ENCODE data around the gene CTCF.
"Not testable (repeated sequence)": the region's sequence is repeated elsewhere in the genome, so short reads cannot be mapped to it uniquely, and the experiment has no call there.

CTCF gene

GRCh38 chr16:67562526-67562917 lies at the start of gene CTCF:
Gene CTCF (plus strand): TSS chr16:67562526. CDS start chr16:67610833, 48,307 bp downstream.
- DNase-seq, result no peak

- not testable (repeated sequence) for DNase-seq
Measured at GRCh38 chr16:67513892-67514291, 48.4 kb upstream of the CTCF start.

GRCh38 chr16:67514382-67514828 lies 47.9 kb upstream of the CTCF start:
- peak; percentile 80 for DNase-seq

GRCh38 chr16:67516296-67517154 lies 45.8 kb upstream of the CTCF start:
- DNase-seq, result no peak

- DNase-seq, result no peak
Measured at GRCh38 chr16:67517155-67517445, 45.2 kb upstream of the CTCF start.

- no peak for DNase-seq
Measured at GRCh38 chr16:67517661-67518423, 44.5 kb upstream of the CTCF start.

GRCh38 chr16:67518676-67519075 lies 43.6 kb upstream of the CTCF start:
- DNase-seq, result no peak

GRCh38 chr16:67519242-67519641 lies 43.1 kb upstream of the CTCF start:
- DNase-seq, result no peak

- DNase-seq, result peak; percentile 99
Measured at GRCh38 chr16:67521095-67521804, 41.1 kb upstream of the CTCF start.

GRCh38 chr16:67525176-67525860 lies 37.0 kb upstream of the CTCF start:
- no peak for DNase-seq

GRCh38 chr16:67526149-67526791 lies 36.1 kb upstream of the CTCF start:
- DNase-seq, result no peak

GRCh38 chr16:67528222-67528869 lies 34.0 kb upstream of the CTCF start, which contains the start of gene RIPOR1:
Gene RIPOR1 (plus strand): TSS chr16:67528829. CDS start chr16:67538447, 9,618 bp downstream.
- DNase-seq, result peak; percentile 72

GRCh38 chr16:67528870-67529581 lies 33.3 kb upstream of the CTCF start:
- DNase-seq, result peak; percentile 72

- DNase-seq, result no peak
Measured at GRCh38 chr16:67529582-67530012, 32.7 kb upstream of the CTCF start.

- peak; percentile 64 for DNase-seq
Measured at GRCh38 chr16:67530013-67530939, 32.0 kb upstream of the CTCF start.

- DNase-seq, result no peak
Measured at GRCh38 chr16:67531247-67531646, 31.1 kb upstream of the CTCF start.

GRCh38 chr16:67533024-67533560 lies 29.2 kb upstream of the CTCF start:
- DNase-seq, result no peak

- DNase-seq, result not testable (repeated sequence)
Measured at GRCh38 chr16:67533987-67534386, 28.3 kb upstream of the CTCF start.

GRCh38 chr16:67534431-67534830 lies 27.9 kb upstream of the CTCF start:
- no peak for DNase-seq
